Vagina (tissue), 2 donors: ENCODE results near the gene ARHGAP5.

Source experiments
- CTCF ChIP-seq, 3 experiments: fragments of 450-650 bp in 2 of 3; fragments of 200-600 bp in 1 of 3; sonication (generic) in 1 of 3; IDR thresholded peaks; one replicate each; pipeline ENCODE4 v1.5.1; 2017 to 2019; ENCODE audit warnings: antibody characterized with exemption in 3 of 3, mild to moderate bottlenecking in 2 of 3, moderate library complexity in 2 of 3
- POLR2A ChIP-seq, 2 donors: fragments of 450-650 bp; IDR thresholded peaks; one replicate each; pipeline ENCODE4 v1.6.1; 2017; ENCODE audit warnings: antibody characterized with exemption in 2 of 2, mild to moderate bottlenecking in 2 of 2, moderate library complexity in 2 of 2
- POLR2AphosphoS5 ChIP-seq, 2 donors: sonication (generic); formaldehyde crosslinking; IDR thresholded peaks; one replicate each; pipeline ENCODE4 v1.9.0; 2017; ENCODE audit warnings: antibody characterized with exemption in 2 of 2, mild to moderate bottlenecking in 2 of 2, low read depth in 1 of 2; ENCODE audit not compliant: insufficient read depth in 1 of 2

DNA sequence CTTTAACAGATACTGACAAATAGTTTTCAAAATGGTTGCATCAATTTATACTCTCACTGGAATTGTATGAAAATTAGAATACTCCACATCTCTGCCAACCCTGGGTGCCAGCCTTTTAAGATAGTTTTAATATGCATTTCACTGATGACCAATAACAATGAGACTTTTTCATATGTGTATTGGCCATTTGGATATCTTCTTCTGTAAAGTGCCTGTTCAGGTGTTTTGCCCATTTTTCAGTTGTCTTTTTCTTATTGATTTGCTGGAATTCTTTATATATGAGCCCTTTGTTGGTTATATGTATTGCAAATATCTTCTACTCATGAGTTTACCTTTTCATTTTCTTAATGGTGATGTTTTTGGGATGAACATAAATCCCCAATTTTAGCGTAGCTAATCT lies 108.0 kb downstream of the ARHGAP5 start:
- no peak for TF ChIP-seq CTCF (IDR thresholded peaks at IDR 0.05)
- no peak for TF ChIP-seq POLR2A (IDR thresholded peaks at IDR 0.05)
- TF ChIP-seq POLR2AphosphoS5 (IDR thresholded peaks at IDR 0.05; ENCODE audit: insufficient read depth in 1 of 2, low read depth in 1 of 2), result no peak
